Measurements from ENCODE around the gene CACNG7.

CACNG7 gene

GRCh38 chr19:53879140-53880081 lies 29.7 kb upstream of the CACNG7 start:
- no peak for DNase-seq

- DNase-seq = no peak
These were observed 28.2 kb upstream of the CACNG7 start for GRCh38 chr19:53880711-53881481.

- DNase-seq = no peak
These were observed 27.3 kb upstream of the CACNG7 start, which contains the start of gene PRKCG for GRCh38 chr19:53881482-53882390. TSS of gene PRKCG (plus strand) at chr19:53882197. CDS start at chr19:53882495, 298 bp downstream.

GRCh38 chr19:53882391-53883050 lies 26.6 kb upstream of the CACNG7 start:
- no peak for DNase-seq

DNA sequence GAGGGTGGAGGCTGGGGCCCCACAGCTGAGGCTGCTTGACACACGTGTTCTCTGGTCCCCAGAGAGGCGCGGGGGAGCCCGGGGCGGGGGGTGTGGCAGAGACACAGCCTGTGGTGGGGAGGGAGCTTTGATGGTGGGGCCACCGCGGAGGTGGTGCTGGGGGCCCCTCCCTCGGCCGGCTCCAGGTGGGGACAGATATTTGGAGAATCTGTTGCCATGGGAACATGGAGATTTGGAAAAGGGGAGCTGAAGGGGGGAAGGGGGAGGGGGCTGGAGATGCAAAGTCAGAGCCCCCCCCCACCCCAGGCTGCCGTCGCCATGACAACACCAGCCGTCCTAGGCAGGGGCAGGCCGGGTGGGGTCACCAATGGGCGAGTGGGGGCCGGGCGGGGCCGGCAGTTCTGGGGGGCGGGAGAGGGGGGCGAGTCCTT lies 25.8 kb upstream of the CACNG7 start:
- DNase-seq = no peak

DNA sequence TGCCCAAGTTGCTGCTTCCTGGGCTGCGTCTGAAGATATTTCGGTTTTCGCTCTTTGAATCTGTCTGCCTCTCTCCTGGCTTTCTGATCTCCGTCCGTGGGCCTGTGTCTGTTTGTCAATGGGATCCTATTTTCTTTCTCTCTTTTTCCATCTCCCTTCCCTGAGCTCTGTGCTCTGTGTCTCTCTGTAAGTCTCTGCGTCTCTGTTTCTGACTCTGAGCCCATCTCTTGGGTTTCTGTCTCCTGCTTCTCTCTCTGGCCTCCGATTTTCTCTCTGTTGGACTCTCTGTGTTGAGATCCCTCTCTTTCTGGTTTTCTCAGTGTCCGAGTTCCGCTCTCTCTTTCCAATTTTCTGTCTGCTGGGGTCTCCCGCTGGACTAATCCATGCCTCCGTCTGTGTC lies 25.3 kb upstream of the CACNG7 start:
- no peak for DNase-seq

GRCh38 chr19:53884256-53884655 lies 24.8 kb upstream of the CACNG7 start:
- DNase-seq = no peak

- no peak for DNase-seq
These were observed 24.0 kb upstream of the CACNG7 start for GRCh38 chr19:53885036-53885435.

DNA sequence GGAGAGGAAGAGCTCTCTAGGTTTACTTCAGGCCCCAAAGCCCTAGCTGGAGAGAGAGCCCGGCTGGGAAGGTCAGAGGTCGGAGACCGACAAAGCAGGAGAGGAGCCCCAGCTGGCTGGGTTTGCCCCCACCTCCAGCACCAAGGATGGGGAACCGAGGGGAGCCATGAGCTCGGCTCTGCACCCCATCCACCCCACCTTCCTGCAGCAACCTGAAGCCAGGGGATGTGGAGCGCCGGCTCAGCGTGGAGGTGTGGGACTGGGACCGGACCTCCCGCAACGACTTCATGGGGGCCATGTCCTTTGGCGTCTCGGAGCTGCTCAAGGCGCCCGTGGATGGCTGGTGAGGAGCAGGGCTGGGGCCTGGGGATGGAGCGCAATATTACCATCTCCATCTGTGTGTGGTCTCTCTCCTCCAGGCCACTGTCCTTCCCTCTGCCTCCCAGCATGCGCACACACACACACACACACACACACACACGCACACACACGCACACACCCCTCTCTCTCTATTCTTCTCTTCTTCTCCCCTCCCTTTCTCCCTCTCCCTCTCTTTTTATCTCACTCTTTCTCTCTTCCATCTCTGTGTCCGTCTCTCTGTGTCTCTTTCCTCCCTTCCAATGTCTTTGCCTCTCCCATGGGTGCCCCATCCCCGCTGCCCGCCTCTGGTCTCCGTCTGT lies 16.6 kb upstream of the CACNG7 start:
- no peak for DNase-seq

- DNase-seq = no peak
These were observed 16.1 kb upstream of the CACNG7 start for GRCh38 chr19:53892981-53893325.

DNA sequence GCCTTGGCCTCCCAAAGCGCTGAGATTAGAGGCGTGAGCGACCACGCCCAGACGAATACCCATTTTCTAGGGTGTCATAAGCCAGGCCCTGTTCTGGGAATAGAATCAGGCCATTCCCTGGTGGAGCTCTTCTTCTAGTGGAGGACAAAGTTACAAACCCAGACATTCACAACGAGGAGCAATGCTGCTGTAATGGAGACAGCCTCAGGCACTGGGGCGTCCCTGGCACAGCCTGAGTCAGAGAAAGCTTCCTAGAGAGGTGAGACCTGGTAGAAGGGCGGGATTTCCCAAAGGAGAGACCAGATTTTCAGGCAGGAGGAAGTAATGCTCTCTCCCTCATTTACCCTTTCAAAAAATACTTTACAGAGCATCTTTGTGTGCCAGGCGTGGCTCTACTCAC lies 14.4 kb upstream of the CACNG7 start:
- no peak for DNase-seq

DNA sequence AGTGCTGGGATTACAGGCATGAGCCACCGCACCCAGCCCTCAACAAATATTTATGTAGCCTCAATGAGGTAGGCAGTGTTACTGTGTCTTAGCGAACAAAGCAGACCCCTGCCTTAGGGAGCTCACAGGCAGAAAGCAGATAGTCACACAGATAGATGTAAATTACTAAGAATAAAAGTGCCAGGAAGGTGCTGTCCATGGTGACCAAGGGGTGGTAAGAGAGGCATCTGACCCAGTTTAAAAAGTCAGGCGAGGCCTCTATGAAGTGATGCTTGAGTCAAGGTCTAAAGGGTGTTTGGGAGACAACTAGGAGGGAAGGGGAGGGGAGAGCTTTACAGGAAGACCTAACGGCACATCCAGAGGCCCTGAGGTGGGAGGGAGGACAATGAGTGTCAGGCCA lies 12.4 kb upstream of the CACNG7 start:
- DNase-seq = no peak

DNA sequence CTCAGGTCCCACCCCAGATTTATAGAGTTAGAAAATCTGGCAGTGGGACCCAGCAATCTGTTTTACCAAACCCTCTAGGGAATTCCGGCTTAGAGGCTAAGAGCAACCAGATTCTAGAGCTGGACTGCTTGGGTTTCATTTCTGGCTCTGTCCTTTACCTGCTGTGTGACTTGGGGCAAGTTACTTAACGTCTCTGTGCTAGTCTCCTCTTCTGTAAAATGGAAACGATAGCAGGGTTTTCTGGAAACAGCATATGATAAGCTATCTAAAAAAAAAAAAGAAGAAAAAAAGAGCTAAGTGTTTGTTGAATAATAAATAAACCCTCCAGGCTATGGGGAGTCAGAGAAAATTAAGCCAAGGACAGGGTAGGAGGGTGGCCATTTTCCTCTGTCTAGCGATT lies 11.6 kb upstream of the CACNG7 start:
- DNase-seq = no peak

- no peak for DNase-seq
These were observed 10.9 kb upstream of the CACNG7 start for GRCh38 chr19:53898166-53898565.

- no peak for DNase-seq
These were observed 10.3 kb upstream of the CACNG7 start for GRCh38 chr19:53898636-53899341.

DNA sequence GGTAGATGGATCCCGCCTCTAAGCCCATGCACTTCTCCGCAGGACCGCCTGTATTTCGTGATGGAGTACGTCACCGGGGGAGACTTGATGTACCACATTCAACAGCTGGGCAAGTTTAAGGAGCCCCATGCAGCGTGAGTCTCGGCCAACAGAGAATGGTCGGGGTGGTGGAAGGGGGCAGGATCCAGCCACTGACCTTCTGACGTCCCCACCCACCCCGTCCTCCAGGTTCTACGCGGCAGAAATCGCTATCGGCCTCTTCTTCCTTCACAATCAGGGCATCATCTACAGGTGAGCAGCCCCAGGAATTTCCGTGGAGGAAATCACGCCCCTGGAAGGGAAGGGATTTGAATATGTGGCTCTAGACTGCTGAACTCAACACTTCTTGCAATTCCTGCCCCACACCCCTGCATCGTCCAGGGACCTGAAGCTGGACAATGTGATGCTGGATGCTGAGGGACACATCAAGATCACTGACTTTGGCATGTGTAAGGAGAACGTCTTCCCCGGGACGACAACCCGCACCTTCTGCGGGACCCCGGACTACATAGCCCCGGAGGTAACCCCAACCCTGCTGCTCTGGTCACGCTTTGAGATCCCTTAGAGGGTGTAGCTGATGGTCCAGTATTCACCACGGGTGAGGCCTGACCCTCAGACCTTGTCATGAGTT lies 8.8 kb upstream of the CACNG7 start:
- no peak for DNase-seq

DNA sequence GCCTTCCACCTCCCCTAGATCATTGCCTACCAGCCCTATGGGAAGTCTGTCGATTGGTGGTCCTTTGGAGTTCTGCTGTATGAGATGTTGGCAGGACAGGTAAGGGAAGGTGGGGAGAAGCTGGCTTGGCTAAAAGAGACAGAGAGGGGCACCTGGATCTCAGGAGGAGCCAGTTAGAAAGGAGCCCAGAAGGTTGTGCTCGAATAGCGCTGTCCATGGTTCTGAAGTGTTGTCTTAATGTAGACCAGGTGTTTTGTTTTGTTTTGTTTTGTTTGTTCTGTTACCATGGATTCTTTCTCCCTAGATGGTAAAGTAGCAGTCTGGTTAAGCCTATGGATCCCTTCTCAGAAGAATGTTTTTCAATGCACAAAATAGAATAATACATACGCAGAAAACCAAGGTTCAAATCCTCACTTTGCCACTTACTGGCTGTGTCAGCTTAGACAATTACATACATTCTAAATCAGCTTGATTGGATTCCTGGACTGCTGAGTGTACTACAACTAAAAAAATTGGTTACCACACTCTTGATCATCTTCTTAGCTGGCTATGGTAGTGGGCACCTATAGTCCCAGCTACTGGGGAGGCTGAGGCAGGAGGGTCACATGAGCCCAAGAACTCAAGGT lies 5.9 kb upstream of the CACNG7 start:
- no peak for DNase-seq

DNA sequence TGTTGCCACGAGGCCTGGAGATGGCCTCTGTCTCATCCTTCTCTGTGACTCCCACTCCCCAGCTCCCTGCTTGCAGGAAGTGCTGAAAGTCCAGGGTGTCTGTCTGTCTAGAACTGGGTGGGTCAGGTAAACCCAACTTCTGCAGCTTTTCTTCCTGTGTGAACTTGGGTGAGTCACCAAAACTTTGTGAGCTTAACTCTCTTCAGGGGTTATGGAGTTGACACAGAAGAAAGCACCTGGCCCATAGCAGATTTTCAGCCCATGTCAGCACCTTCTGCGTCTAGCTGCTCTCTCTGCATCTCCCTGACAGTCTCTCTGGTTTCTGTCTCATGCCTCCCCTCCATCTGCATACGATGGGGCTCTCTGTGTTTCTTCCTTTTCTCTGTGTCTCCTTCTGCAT lies 4.2 kb upstream of the CACNG7 start:
- DNase-seq = no peak

GRCh38 chr19:53905787-53906186 lies 3.3 kb upstream of the CACNG7 start:
- no peak for DNase-seq

All from NCI-H2107 (cell line).